Vagina (tissue), 2 donors: ENCODE measurements around the gene ITPR1. TPM values are rescaled to one million over a fixed set of nuclear protein-coding genes. Genes with fewer than 3 reads are reported as not detected.

ENCODE experiments used
- DNase-seq, 2 donors: peaks; one replicate each; pipeline ENCODE4 v3.0.0-alpha.2; 2017; ENCODE audit errors: extremely low spot score in 2 of 2
- H3K27ac ChIP-seq: fragments of 200-600 bp; sonication (generic); one replicate; pipeline ENCODE4 v1.5.1; 2019
- H3K27me3 ChIP-seq: fragments of 200-600 bp; sonication (generic); one replicate; pipeline ENCODE4 v1.5.1; 2019
- H3K36me3 ChIP-seq, 2 donors: fragments of 200-600 bp; sonication (generic); one replicate each; pipeline ENCODE4 v1.5.1; 2017 to 2019
- H3K4me1 ChIP-seq: fragments of 200-600 bp; sonication (generic); one replicate; pipeline ENCODE4 v1.5.1; 2019
- H3K4me3 ChIP-seq, 2 donors: fragments of 200-600 bp; sonication (generic); 1 replicate in 1 of 2; 2 replicates in 1 of 2; pipeline ENCODE4 v1.5.1; 2016 to 2019
- H3K9me3 ChIP-seq: fragments of 200-600 bp; sonication (generic); one replicate; pipeline ENCODE4 v1.5.1; 2019
- POLR2A ChIP-seq, 2 donors: fragments of 450-650 bp; IDR thresholded peaks; one replicate each; pipeline ENCODE4 v1.6.1; 2017; ENCODE audit warnings: antibody characterized with exemption in 2 of 2, mild to moderate bottlenecking in 2 of 2, moderate library complexity in 2 of 2
- POLR2AphosphoS5 ChIP-seq, 2 donors: sonication (generic); formaldehyde crosslinking; IDR thresholded peaks; one replicate each; pipeline ENCODE4 v1.9.0; 2017; ENCODE audit warnings: antibody characterized with exemption in 2 of 2, mild to moderate bottlenecking in 2 of 2, low read depth in 1 of 2; ENCODE audit not compliant: insufficient read depth in 1 of 2
- intact Hi-C: fragments of 100-400 bp; cut with DNase I; formaldehyde crosslinking; loops from one replicate; pipeline ENCODE4 v1.15.1; 2023
- total RNA-seq: library from RNA; depleted of rRNA; stranded (reverse); fragments of >200 nt; gene quantifications from one replicate; pipeline ENCODE4 v1.2.3, GENCODE V29; 2016
- TF ChIP-seq, protein P1 (sequence below), 3 experiments: fragments of 450-650 bp in 2 of 3; fragments of 200-600 bp in 1 of 3; sonication (generic) in 1 of 3; IDR thresholded peaks; one replicate each; pipeline ENCODE4 v1.5.1; 2017 to 2019; ENCODE audit warnings: antibody characterized with exemption in 3 of 3, mild to moderate bottlenecking in 2 of 3, moderate library complexity in 2 of 3

Gene ITPR1
- total RNA-seq, 1 donor from 2014 or later: 108 TPM

DNA sequence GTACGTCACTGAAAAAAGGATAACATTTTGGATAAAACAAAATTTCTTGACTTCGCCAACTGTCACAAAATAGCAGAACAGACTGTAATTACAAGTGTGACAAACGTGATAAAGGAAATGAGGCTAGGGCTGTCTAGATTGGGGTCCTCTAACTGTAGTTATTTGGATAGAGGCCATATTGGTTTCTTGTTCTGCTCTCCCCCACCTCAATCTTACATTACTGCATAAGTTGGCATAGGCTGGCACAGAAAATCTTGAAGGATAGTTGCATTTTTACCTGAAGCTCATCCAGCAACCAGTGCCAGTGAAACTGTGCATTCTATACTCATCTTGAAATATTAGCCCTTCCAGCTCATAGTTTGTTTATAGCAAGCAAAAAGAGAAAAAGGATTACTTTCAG is 84.6 kb downstream of the ITPR1 start:
- intact Hi-C loops: no loop called here
- no peaks in the 10 kb centered on the region for H3K27me3 ChIP-seq
- H3K4me3 ChIP-seq: no peak overlapping the region
- H3K27ac ChIP-seq: no peak overlapping the region
- no peak for DNase-seq
- peaks cover 26% of the 10 kb centered on the region for H3K4me1 ChIP-seq
- TF ChIP-seq POLR2A (IDR thresholded peaks at IDR 0.05) (no peak), POLR2AphosphoS5 (IDR thresholded peaks at IDR 0.05; ENCODE audit: insufficient read depth in 1 of 2, low read depth in 1 of 2) (no peak)
- TF ChIP-seq, protein P1, sequence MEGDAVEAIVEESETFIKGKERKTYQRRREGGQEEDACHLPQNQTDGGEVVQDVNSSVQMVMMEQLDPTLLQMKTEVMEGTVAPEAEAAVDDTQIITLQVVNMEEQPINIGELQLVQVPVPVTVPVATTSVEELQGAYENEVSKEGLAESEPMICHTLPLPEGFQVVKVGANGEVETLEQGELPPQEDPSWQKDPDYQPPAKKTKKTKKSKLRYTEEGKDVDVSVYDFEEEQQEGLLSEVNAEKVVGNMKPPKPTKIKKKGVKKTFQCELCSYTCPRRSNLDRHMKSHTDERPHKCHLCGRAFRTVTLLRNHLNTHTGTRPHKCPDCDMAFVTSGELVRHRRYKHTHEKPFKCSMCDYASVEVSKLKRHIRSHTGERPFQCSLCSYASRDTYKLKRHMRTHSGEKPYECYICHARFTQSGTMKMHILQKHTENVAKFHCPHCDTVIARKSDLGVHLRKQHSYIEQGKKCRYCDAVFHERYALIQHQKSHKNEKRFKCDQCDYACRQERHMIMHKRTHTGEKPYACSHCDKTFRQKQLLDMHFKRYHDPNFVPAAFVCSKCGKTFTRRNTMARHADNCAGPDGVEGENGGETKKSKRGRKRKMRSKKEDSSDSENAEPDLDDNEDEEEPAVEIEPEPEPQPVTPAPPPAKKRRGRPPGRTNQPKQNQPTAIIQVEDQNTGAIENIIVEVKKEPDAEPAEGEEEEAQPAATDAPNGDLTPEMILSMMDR (IDR thresholded peaks at IDR 0.05): no peak
- no peaks in the 10 kb centered on the region for H3K9me3 ChIP-seq
- no peaks in the 10 kb centered on the region for H3K36me3 ChIP-seq

DNA sequence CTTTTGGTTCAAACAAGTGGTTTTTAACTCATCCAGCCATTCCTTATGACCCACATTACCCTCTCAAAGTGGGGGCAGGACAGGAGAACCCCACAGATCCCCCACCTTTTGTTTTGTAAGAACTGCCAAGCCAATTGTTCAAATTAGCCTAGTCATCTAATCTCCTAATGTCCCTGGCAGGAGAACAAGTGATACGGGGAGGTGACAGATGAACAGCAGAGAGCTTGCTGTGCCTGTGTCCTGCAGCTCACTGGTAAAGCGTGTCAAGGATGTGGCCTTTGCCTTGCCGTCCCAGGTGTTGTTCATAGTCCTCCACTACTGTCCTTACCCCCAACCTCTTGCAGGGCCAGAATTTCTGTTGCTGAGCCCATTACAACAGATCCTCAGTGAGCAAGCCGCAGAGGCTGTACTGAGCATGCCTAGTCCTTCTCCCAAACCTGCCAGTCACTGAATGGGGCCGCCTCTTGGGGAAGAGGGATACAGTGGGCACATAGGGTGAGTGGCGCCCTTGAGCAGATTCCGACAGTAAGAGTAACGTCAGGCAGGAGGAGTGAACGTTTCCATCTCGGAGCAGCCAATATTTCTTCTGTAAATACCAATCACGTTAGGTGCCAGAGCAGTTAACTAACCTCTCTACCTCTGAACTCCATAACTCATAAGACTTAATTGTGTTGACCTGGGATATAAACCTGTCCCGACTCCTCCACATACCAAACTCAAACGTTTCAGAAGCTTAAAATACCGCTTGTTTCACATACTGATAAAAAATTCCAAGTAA is 87.4 kb downstream of the ITPR1 start:
- Histone ChIP-seq H3K4me3 (no peak overlapping the region), H3K27ac (peak overlapping the region; percentile 25), H3K36me3 (no peaks in the 10 kb centered on the region), H3K4me1 (peaks cover 40% of the 10 kb centered on the region), H3K27me3 (no peaks in the 10 kb centered on the region), H3K9me3 (no peaks in the 10 kb centered on the region)
- TF ChIP-seq, protein P1 (IDR thresholded peaks at IDR 0.05): no peak
- no peak for TF ChIP-seq POLR2AphosphoS5 (IDR thresholded peaks at IDR 0.05; ENCODE audit: insufficient read depth in 1 of 2, low read depth in 1 of 2)
- TF ChIP-seq POLR2A (IDR thresholded peaks at IDR 0.05): no peak
- DNase-seq: no peak
- intact Hi-C loops: loop anchor here (5.0 kb wide), 1 partner anchor 88 kb away; the partner anchor contains the start of gene ITPR1

DNA sequence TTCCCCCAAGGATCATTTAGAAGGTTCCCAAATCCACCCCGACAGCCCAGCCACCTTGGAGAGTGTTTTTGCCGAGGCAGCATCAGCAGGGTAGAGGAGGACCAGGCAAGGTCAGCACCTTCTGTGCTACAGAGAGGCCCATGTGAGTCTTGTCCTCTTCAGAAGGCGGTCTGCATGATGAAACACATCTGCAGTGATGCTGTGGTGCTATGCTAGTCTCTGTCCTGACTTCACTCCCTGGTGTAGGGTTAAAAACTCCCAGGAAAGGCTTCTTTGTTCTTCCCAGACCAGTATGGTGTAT is 87.9 kb downstream of the ITPR1 start:
- H3K4me1 ChIP-seq: peaks cover 34% of the 10 kb centered on the region
- no peak for DNase-seq
- H3K36me3 ChIP-seq: no peaks in the 10 kb centered on the region
- intact Hi-C loops: loop anchor here (5.0 kb wide), 1 partner anchor 89 kb away; the partner anchor contains the start of gene ITPR1
- H3K4me3 ChIP-seq: no peak overlapping the region
- no peaks in the 10 kb centered on the region for H3K9me3 ChIP-seq
- H3K27ac ChIP-seq: peak overlapping the region; percentile 25
- H3K27me3 ChIP-seq: no peaks in the 10 kb centered on the region
- no peak for TF ChIP-seq POLR2A (IDR thresholded peaks at IDR 0.05)

DNA sequence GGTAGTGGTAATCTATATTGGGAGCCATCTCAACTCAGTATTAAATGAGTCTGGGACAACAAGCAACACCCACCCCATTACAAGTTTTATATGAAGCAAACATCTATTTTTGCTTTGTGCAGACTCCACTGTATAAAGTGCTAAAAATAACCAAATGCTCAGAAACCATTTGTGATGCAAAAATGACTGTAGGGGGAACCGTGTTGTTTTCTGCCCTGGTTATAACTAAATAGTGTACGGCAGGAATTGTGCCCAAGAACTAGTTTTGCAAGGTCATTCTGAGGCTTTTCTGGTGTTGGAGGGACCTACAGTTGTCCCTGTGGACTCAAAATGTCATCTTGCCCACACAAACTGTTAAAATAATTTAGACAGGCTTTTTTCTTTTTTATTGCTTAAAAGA is 88.3 kb downstream of the ITPR1 start:
- peak overlapping the region; percentile 25 for H3K27ac ChIP-seq

DNA sequence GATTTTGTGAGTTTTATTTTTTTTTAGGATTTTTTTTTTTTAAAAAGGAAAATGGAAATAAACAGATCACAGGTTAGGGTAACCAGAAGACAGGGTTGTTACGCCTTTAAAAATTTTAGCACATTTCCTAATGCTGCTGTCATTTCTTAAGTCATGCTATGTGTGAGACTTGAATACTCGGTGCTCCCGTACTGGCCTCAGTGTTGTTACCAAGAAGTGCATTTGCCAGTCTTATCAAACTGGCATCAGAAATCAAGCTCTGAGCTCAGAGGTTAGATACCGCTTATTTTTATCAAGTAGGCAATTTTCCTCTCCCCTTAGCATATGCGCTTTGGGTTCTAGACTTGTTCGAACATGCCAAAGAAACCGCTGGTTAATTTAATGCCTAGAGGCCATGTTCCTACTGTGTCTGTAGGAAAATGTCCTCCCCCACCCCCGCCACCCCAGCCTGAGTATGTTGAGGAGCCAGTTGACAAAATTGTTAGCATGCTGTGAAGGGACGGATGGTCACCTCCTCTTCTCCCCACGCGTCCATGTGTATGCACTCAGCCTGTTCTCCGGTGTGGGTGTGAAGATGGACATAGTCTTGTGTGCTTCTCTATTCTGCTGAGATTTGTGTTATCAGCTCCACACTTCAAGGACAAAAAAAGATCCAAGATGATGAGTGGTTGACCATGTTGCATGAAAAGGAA is 88.9 kb downstream of the ITPR1 start:
- intact Hi-C loops: loop anchor here (5.0 kb wide), 1 partner anchor 90 kb away; the partner anchor contains the start of gene ITPR1
- DNase-seq: no peak

More for the DNA sequence above, 88.3 kb downstream of the ITPR1 start:
- Histone ChIP-seq H3K9me3 (no peaks in the 10 kb centered on the region), H3K27me3 (no peaks in the 10 kb centered on the region), H3K36me3 (no peaks in the 10 kb centered on the region), H3K4me1 (peaks cover 34% of the 10 kb centered on the region), H3K4me3 (no peak overlapping the region)
- no peak for DNase-seq
- intact Hi-C loops: loop anchor here (5.0 kb wide), 1 partner anchor 89 kb away; the partner anchor contains the start of gene ITPR1
- TF ChIP-seq, protein P1 (IDR thresholded peaks at IDR 0.05): no peak
- TF ChIP-seq POLR2A (IDR thresholded peaks at IDR 0.05) (no peak), POLR2AphosphoS5 (IDR thresholded peaks at IDR 0.05; ENCODE audit: insufficient read depth in 1 of 2, low read depth in 1 of 2) (no peak)

More for the DNA sequence above, 88.9 kb downstream of the ITPR1 start:
- H3K4me3 ChIP-seq: no peak overlapping the region
- no peaks in the 10 kb centered on the region for H3K9me3 ChIP-seq
- no peak for TF ChIP-seq POLR2AphosphoS5 (IDR thresholded peaks at IDR 0.05; ENCODE audit: insufficient read depth in 1 of 2, low read depth in 1 of 2)
- no peak for TF ChIP-seq POLR2A (IDR thresholded peaks at IDR 0.05)
- TF ChIP-seq, protein P1 (IDR thresholded peaks at IDR 0.05): no peak
- peaks cover 40% of the 10 kb centered on the region for H3K4me1 ChIP-seq
- no peaks in the 10 kb centered on the region for H3K27me3 ChIP-seq
- H3K36me3 ChIP-seq: no peaks in the 10 kb centered on the region
- peak overlapping the region; percentile 74 for H3K27ac ChIP-seq
